VCaP (cell line): Measurements from ENCODE around the gene PERM1.

Experiments
- H3K27ac ChIP-seq: fragments of 450-650 bp; 2 replicates; pipeline ENCODE4 v1.5.1; 2017
- CTCF ChIP-seq: fragments of 450-650 bp; conservative IDR thresholded peaks from 2 replicates; pipeline ENCODE4 v1.5.1; 2017; ENCODE audit warnings: mild to moderate bottlenecking, moderate library complexity

Gene PERM1

GRCh38 chr1:943545-944340, 38.1 kb downstream of the PERM1 start:
- no peak for TF ChIP-seq CTCF
- H3K27ac ChIP-seq, result peak overlapping the region; percentile 91

GRCh38 chr1:942864-943533, 38.9 kb downstream of the PERM1 start:
- H3K27ac ChIP-seq, result peak overlapping the region; percentile 91
- no peak for TF ChIP-seq CTCF

GRCh38 chr1:942411-942821, 39.5 kb downstream of the PERM1 start:
- H3K27ac ChIP-seq, result peak overlapping the region; percentile 91

GRCh38 chr1:941588-942383, 40.1 kb downstream of the PERM1 start:
- peak overlapping the region; percentile 91 for H3K27ac ChIP-seq
- TF ChIP-seq CTCF, result no peak

More at GRCh38 chr1:942411-942821, 39.5 kb downstream of the PERM1 start:
- no peak for TF ChIP-seq CTCF

GRCh38 chr1:941015-941587, 40.8 kb downstream of the PERM1 start:
- H3K27ac ChIP-seq, result peak overlapping the region; percentile 91
- TF ChIP-seq CTCF, result no peak

- H3K27ac ChIP-seq, result peak overlapping the region; percentile 91
- TF ChIP-seq CTCF, result peak; percentile 29
These were observed 41.5 kb downstream of the PERM1 start for GRCh38 chr1:940107-941014.
